H1 (cell line): ENCODE measurements around the gene PRAF2. TPM values are rescaled to one million over a fixed set of nuclear protein-coding genes. Genes with fewer than 3 reads are reported as not detected.

Source experiments
- CTCF ChIA-PET: fragments of 300-600 bp; sonication (Branson Sonifier 250); formaldehyde crosslinking; loops from one replicate; lab custom pipeline; 2021; ENCODE audit not compliant: partially characterized antibody; lab: Charles Lee
- POLR2A ChIA-PET: fragments of 300-600 bp; sonication (Branson Sonifier 250); formaldehyde crosslinking; loops from one replicate; lab custom pipeline; 2021; ENCODE audit warnings: inconsistent platforms; ENCODE audit not compliant: partially characterized antibody; lab: Charles Lee
- DNase-seq, 2 experiments: peaks; one replicate each; pipeline versions ENCODE4 v3.0.0 to v3.0.0-alpha.2; 2010 to 2022; ENCODE audit warnings: low spot score in 2 of 2, low read depth in 1 of 2, mixed read lengths in 1 of 2
- FAIRE-seq: peaks from 2 replicates; lab custom pipeline; 2011; peaks lifted over from hg19 to GRCh38; lab: Jason Lieb, UNC
- H2AFZ ChIP-seq: 2 replicates; pipeline ENCODE4 v1.8.1; 2012; ENCODE audit warnings: low read length, inconsistent platforms
- H2AK5ac ChIP-seq: 2 replicates; pipeline ENCODE4 v1.6.1; 2013; ENCODE audit warnings: low read depth, low read length
- H2BK120ac ChIP-seq: replicated peaks from 2 replicates; pipeline ENCODE3; 2013; ENCODE audit warnings: low read depth, low read length, inconsistent platforms
- H2BK12ac ChIP-seq: 2 replicates; pipeline ENCODE4 v1.6.1; 2013; ENCODE audit warnings: low read depth, low read length
- H2BK15ac ChIP-seq: 2 replicates; pipeline ENCODE4 v1.6.1; 2013; ENCODE audit warnings: low read length
- H2BK20ac ChIP-seq: 2 replicates; pipeline ENCODE4 v1.6.1; 2013; ENCODE audit warnings: low read length
- H2BK5ac ChIP-seq: 2 replicates; pipeline ENCODE4 v1.6.1; 2013; ENCODE audit warnings: low read depth, low read length
- H3K14ac ChIP-seq: 2 replicates; pipeline ENCODE4 v1.6.1; 2013; ENCODE audit warnings: inconsistent platforms; ENCODE audit not compliant: insufficient read length
- H3K18ac ChIP-seq: 2 replicates; pipeline ENCODE4 v1.6.1; 2013; ENCODE audit warnings: low read length; ENCODE audit errors: extremely low read depth
- H3K23ac ChIP-seq: 2 replicates; pipeline ENCODE4 v1.6.1; 2013; ENCODE audit warnings: inconsistent platforms; ENCODE audit not compliant: insufficient read length
- H3K23me2 ChIP-seq: 2 replicates; pipeline ENCODE4 v1.6.1; 2013; ENCODE audit warnings: low read depth, low read length
- H3K27ac ChIP-seq: 2 replicates; pipeline ENCODE4 v1.6.1; 2011; ENCODE audit warnings: low read depth, low read length, inconsistent platforms
- H3K27me3 ChIP-seq, 4 experiments: replicated peaks in 1 of 4; 1 replicate in 1 of 4; 2 replicates in 3 of 4; pipeline versions ENCODE4 v1.6.1 to v1.8.1; 2011 to 2013; ENCODE audit warnings: low read length in 3 of 4, mild to moderate bottlenecking in 3 of 4, inconsistent platforms in 2 of 4, mixed read lengths in 2 of 4, moderate library complexity in 1 of 4; ENCODE audit not compliant: control insufficient read depth in 3 of 4, insufficient read depth in 3 of 4; ENCODE audit errors: extremely low read depth in 1 of 4
- H3K36me3 ChIP-seq, 4 experiments: 2 replicates each; pipeline versions ENCODE4 v1.6.1 to v1.8.1; 2011 to 2013; ENCODE audit warnings: mild to moderate bottlenecking in 4 of 4, low read length in 3 of 4, moderate library complexity in 2 of 4, control low read depth in 1 of 4, inconsistent platforms in 1 of 4; ENCODE audit not compliant: insufficient read depth in 4 of 4, control insufficient read depth in 2 of 4
- H3K4ac ChIP-seq: replicated peaks from 2 replicates; pipeline ENCODE3; 2013; ENCODE audit warnings: low read length, low read depth, mixed read lengths, inconsistent platforms; ENCODE audit not compliant: insufficient read length
- H3K4me1 ChIP-seq, 4 experiments: replicated peaks in 1 of 4; 1 replicate in 1 of 4; 2 replicates in 3 of 4; pipeline versions ENCODE4 v1.6.1 to v1.8.1; 2011 to 2013; ENCODE audit warnings: low read length in 3 of 4, inconsistent platforms in 2 of 4, mixed read lengths in 1 of 4; ENCODE audit not compliant: insufficient read depth in 4 of 4, control insufficient read depth in 3 of 4
- H3K4me2 ChIP-seq, 2 experiments: 2 replicates each; pipeline versions ENCODE4 v1.6.1 to v1.8.1; 2011 to 2013; ENCODE audit warnings: low read depth in 2 of 2, low read length in 2 of 2, control low read depth in 1 of 2, inconsistent platforms in 1 of 2, mild to moderate bottlenecking in 1 of 2; ENCODE audit not compliant: insufficient read depth in 1 of 2
- H3K4me3 ChIP-seq, 4 experiments: fragments of 200-600, 300-600 bp in 1 of 4; sonication (generic), shearing (Covaris generic), sonication (Bioruptor Twin) in 1 of 4; 2 replicates each; pipeline versions ENCODE4 v1.5.1 to v1.8.1; 2011 to 2016; ENCODE audit warnings: low read length in 4 of 4, low read depth in 3 of 4, control low read depth in 2 of 4, inconsistent platforms in 2 of 4, mild to moderate bottlenecking in 2 of 4, mixed read lengths in 1 of 4, moderate library complexity in 1 of 4; ENCODE audit not compliant: insufficient read depth in 2 of 4; ENCODE audit errors: extremely low read depth in 1 of 4
- H3K56ac ChIP-seq: replicated peaks from 2 replicates; pipeline ENCODE3; 2013; ENCODE audit warnings: low read depth, mild to moderate bottlenecking, mixed read lengths, low read length, inconsistent platforms; ENCODE audit not compliant: insufficient read length
- H3K79me1 ChIP-seq: 2 replicates; pipeline ENCODE4 v1.6.1; 2013; ENCODE audit warnings: low read depth, low read length, control low read depth
- H3K79me2 ChIP-seq, 2 experiments: 2 replicates each; pipeline versions ENCODE4 v1.6.1 to v1.8.1; 2012 to 2013; ENCODE audit warnings: low read length in 2 of 2, mild to moderate bottlenecking in 2 of 2, inconsistent platforms in 1 of 2; ENCODE audit not compliant: insufficient read depth in 2 of 2, control insufficient read depth in 1 of 2
- H3K9ac ChIP-seq, 4 experiments: replicated peaks in 1 of 4; 1 replicate in 1 of 4; 2 replicates in 3 of 4; pipeline versions ENCODE4 v1.6.1 to v1.8.1; 2011 to 2013; ENCODE audit warnings: low read depth in 3 of 4, low read length in 3 of 4, control low read depth in 2 of 4, mild to moderate bottlenecking in 2 of 4, moderate library complexity in 2 of 4, inconsistent platforms in 1 of 4; ENCODE audit errors: extremely low read depth in 1 of 4
- H3K9me3 ChIP-seq, 2 experiments: 2 replicates each; pipeline versions ENCODE4 v1.6.1 to v1.8.1; 2012 to 2013; ENCODE audit warnings: mild to moderate bottlenecking in 2 of 2, moderate library complexity in 2 of 2, control low read depth in 1 of 2, inconsistent platforms in 1 of 2, low read depth in 1 of 2, low read length in 1 of 2, mixed read lengths in 1 of 2; ENCODE audit not compliant: insufficient read depth in 2 of 2
- H4K20me1 ChIP-seq, 2 experiments: replicated peaks in 1 of 2; 2 replicates each; pipeline versions ENCODE3 to v1.8.1; 2011 to 2013; ENCODE audit warnings: inconsistent platforms in 2 of 2, low read length in 2 of 2, mild to moderate bottlenecking in 1 of 2; ENCODE audit not compliant: insufficient read depth in 2 of 2, control insufficient read depth in 1 of 2
- H4K5ac ChIP-seq: 2 replicates; pipeline ENCODE4 v1.6.1; 2013; ENCODE audit warnings: low read length, low read depth, mixed read lengths, inconsistent platforms; ENCODE audit not compliant: insufficient read length
- H4K8ac ChIP-seq: 2 replicates; pipeline ENCODE4 v1.8.0; 2013; ENCODE audit warnings: mild to moderate bottlenecking, moderate library complexity, low read length, inconsistent platforms; ENCODE audit not compliant: insufficient read depth; ENCODE audit errors: extremely low read depth
- H4K91ac ChIP-seq: replicated peaks from 2 replicates; pipeline ENCODE3; 2013; ENCODE audit warnings: low read length, mixed read lengths, inconsistent platforms; ENCODE audit not compliant: insufficient read length
- SIRT6 ChIP-seq: IDR thresholded peaks from one replicate; pipeline ENCODE4 v1.7.1; 2012; ENCODE audit warnings: low read length, inconsistent platforms
- TEAD4 ChIP-seq: IDR thresholded peaks from 2 replicates; pipeline ENCODE4 v1.6.1; 2012; ENCODE audit warnings: low read depth, low read length, inconsistent platforms, mixed read lengths
- WGBS, 2 experiments: shearing (Covaris generic) in 1 of 2; methylation state at CpG; one replicate each; pipeline versions ENCODE4 v1.1.6 to v1.1.7; 2013 to 2015; ENCODE audit warnings: low lambda C conversion rate in 2 of 2, mixed read lengths in 2 of 2, inconsistent platforms in 1 of 2, low coverage in 1 of 2, missing lambda C conversion rate in 1 of 2; ENCODE audit not compliant: insufficient replicate concordance in 2 of 2, insufficient coverage in 1 of 2, insufficient read length in 1 of 2; ENCODE audit errors: extremely low coverage in 1 of 2, missing lambda C conversion rate in 1 of 2; 5-methylcytosine and 5-hydroxymethylcytosine counted together
- polyA plus RNA-seq, 7 experiments: library from polyadenylated mRNA; depleted of rRNA in 3 of 7; stranded (reverse) in 5 of 7; unstranded in 2 of 7; fragments of >200 nt in 5 of 7; fragments of 200-250 nt in 2 of 7; gene quantifications; 1 replicate in 5 of 7; 2 replicates in 1 of 7; 4 replicates in 1 of 7; pipeline versions ENCODE4 v1.2.1 to v1.2.3, GENCODE V29; 2011 to 2013; ENCODE audit warnings: missing spikeins in 2 of 7, mixed read lengths in 2 of 7
- total RNA-seq: library from RNA; stranded (reverse); fragmentation: NEBNext Ultra II Directional; extraction: Animal tissue kit (Norgen Biotek cat#: 25700); gene quantifications from 2 replicates; pipeline ENCODE4 v1.2.1, GENCODE V29; 2021
- TF ChIP-seq, protein P1 (sequence below): IDR thresholded peaks from 2 replicates; pipeline ENCODE4 v1.6.1; 2012; ENCODE audit warnings: inconsistent platforms

The PRAF2 gene
- total and polyA plus RNA-seq, 2 of the 8 experiments (the other 6 are each of a cell fraction or from before 2014, with no cell fraction given): 11.3 to 15.4 TPM

- 0 out of 2 replicates have a peak, but pooled peaks cover 4% of the 10 kb centered on the region for H3K79me1 ChIP-seq
- no peak overlapping the region for H3K14ac ChIP-seq
- H3K4me3 ChIP-seq: peak overlapping the region; percentile 45 to 74 (median 61)
- no peak overlapping the region for H2BK20ac ChIP-seq
- 0 out of 2 replicates have a peak overlapping the region, but pooled peaks have one; percentile 35 for H2BK5ac ChIP-seq
- H3K4me1 ChIP-seq: no peaks in the 10 kb centered on the region; a peak in 3 of 7 replicates
- FAIRE-seq (peak; percentile 13), DNase-seq (no peak)
- H3K18ac ChIP-seq: no peak overlapping the region; the same call in 1 of the 2 replicates
- H3K79me2 ChIP-seq: peaks cover 0 to 13% of the 10 kb centered on the region in 2 experiments; a peak in 3 of 4 replicates
- H4K8ac ChIP-seq: peak overlapping the region; percentile 77; the same call in 1 of the 2 replicates
- H3K4ac ChIP-seq: peak overlapping the region; percentile 69
- WGBS, 2 experiments: 72% methylated on average over 4 of the region's 5 CpGs; no CpG with 5 or more reads in 1 of the 2 experiments
- H2AK5ac ChIP-seq: peak overlapping the region; percentile 39; the same call in 1 of the 2 replicates
- H3K27ac ChIP-seq: no peak overlapping the region; the same call in 1 of the 2 replicates
- no peak overlapping the region for H3K23ac ChIP-seq
- H3K9ac ChIP-seq: peak overlapping the region in 2 of 4 experiments; percentile 29 to 30; a peak in 1 of 7 replicates
- H3K27me3 ChIP-seq: no peaks in the 10 kb centered on the region
- no peak overlapping the region for H2BK15ac ChIP-seq
- no peak overlapping the region for H2AFZ ChIP-seq
- ChIA-PET CTCF (no interaction called here), POLR2A (no interaction called here)
- peak overlapping the region; percentile 73 for H4K91ac ChIP-seq
- H2BK12ac ChIP-seq: peak overlapping the region; percentile 68; the same call in 1 of the 2 replicates
- no peaks in the 10 kb centered on the region for H3K9me3 ChIP-seq
- H2BK120ac ChIP-seq: peak overlapping the region; percentile 78
- peak overlapping the region; percentile 64 for H3K56ac ChIP-seq
- no peaks in the 10 kb centered on the region for H4K20me1 ChIP-seq
- peak overlapping the region; percentile 41 for H4K5ac ChIP-seq
- H3K23me2 ChIP-seq: peaks cover 4% of the 10 kb centered on the region; the same call in 1 of the 2 replicates
- no peaks in the 10 kb centered on the region for H3K36me3 ChIP-seq
- H3K4me2 ChIP-seq: peak overlapping the region; percentile 72 to 73
- TF ChIP-seq SIRT6: no peak
- no peak for TF ChIP-seq TEAD4
- TF ChIP-seq, protein P1, sequence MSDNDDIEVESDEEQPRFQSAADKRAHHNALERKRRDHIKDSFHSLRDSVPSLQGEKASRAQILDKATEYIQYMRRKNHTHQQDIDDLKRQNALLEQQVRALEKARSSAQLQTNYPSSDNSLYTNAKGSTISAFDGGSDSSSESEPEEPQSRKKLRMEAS: no peak
Observed at GRCh38 chrX:49054073-49054762, 19.6 kb downstream of the PRAF2 start.
